H1 (cell line): ENCODE measurements around the gene IFNA17. TPM values are rescaled to one million over a fixed set of nuclear protein-coding genes. Genes with fewer than 3 reads are reported as not detected.

Source experiments
- CREB1 ChIP-seq: IDR thresholded peaks from 2 replicates; pipeline ENCODE4 v1.6.1; 2012; ENCODE audit warnings: inconsistent platforms
- JUND ChIP-seq: IDR thresholded peaks from 2 replicates; pipeline ENCODE4 v1.6.1; 2011; ENCODE audit warnings: mild to moderate bottlenecking, improper control_type of control experiment, low read length
- NANOG ChIP-seq: IDR thresholded peaks from 2 replicates; pipeline ENCODE4 v1.6.1; 2011; ENCODE audit warnings: low read length, low read depth, mild to moderate bottlenecking, inconsistent platforms; ENCODE audit not compliant: insufficient read depth, poor library complexity, severe bottlenecking
- POLR2A ChIP-seq, 2 experiments: IDR thresholded peaks; 1 replicate in 1 of 2; 2 replicates in 1 of 2; pipeline ENCODE4 v1.6.1; 2011; ENCODE audit warnings: low read depth in 2 of 2, low read length in 2 of 2, mild to moderate bottlenecking in 2 of 2; ENCODE audit errors: control extremely low read depth in 1 of 2
- RNF2 ChIP-seq: fragments of 200-900, 300-1000 bp; sonication (generic); IDR thresholded peaks from 2 replicates; pipeline ENCODE4 v1.7.1; 2016; ENCODE audit warnings: borderline replicate concordance, low read depth, mild to moderate bottlenecking, antibody characterized with exemption, low read length; ENCODE audit not compliant: poor library complexity, severe bottlenecking; ENCODE audit errors: missing control alignments
- SIN3A ChIP-seq, 2 experiments: IDR thresholded peaks in 1 of 2; conservative IDR thresholded peaks in 1 of 2; 2 replicates each; pipeline ENCODE4 v1.6.1; 2011 to 2012; ENCODE audit warnings: low read length in 2 of 2, improper control_type of control experiment in 1 of 2, low read depth in 1 of 2, mild to moderate bottlenecking in 1 of 2
- TCF12 ChIP-seq: IDR thresholded peaks from 2 replicates; pipeline ENCODE4 v1.6.1; 2011; ENCODE audit warnings: low read depth, mild to moderate bottlenecking, low read length
- polyA plus RNA-seq, 7 experiments: library from polyadenylated mRNA; depleted of rRNA in 3 of 7; stranded (reverse) in 5 of 7; unstranded in 2 of 7; fragments of >200 nt in 5 of 7; fragments of 200-250 nt in 2 of 7; gene quantifications; 1 replicate in 5 of 7; 2 replicates in 1 of 7; 4 replicates in 1 of 7; pipeline versions ENCODE4 v1.2.1 to v1.2.3, GENCODE V29; 2011 to 2013; ENCODE audit warnings: missing spikeins in 2 of 7, mixed read lengths in 2 of 7
- total RNA-seq: library from RNA; stranded (reverse); fragmentation: NEBNext Ultra II Directional; extraction: Animal tissue kit (Norgen Biotek cat#: 25700); gene quantifications from 2 replicates; pipeline ENCODE4 v1.2.1, GENCODE V29; 2021
- TF ChIP-seq, protein P1 (sequence below): IDR thresholded peaks from 2 replicates; pipeline ENCODE4 v1.6.1; 2011; ENCODE audit warnings: low read depth, mild to moderate bottlenecking, low read length; ENCODE audit not compliant: insufficient read depth

IFNA17 gene
- total and polyA plus RNA-seq, 2 of the 8 experiments (the other 6 are each of a cell fraction or from before 2014, with no cell fraction given), result not detected

GRCh38 chr9:21255538-21256212 is 27.7 kb upstream of the IFNA17 start (continued):
- TF ChIP-seq, protein P1, sequence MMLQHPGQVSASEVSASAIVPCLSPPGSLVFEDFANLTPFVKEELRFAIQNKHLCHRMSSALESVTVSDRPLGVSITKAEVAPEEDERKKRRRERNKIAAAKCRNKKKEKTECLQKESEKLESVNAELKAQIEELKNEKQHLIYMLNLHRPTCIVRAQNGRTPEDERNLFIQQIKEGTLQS, result no peak
- TF ChIP-seq TCF12 (no peak), CREB1 (no peak), RNF2 (no peak), SIN3A (conservative IDR thresholded peaks at IDR 0.05 in 1 of 2, IDR thresholded peaks at IDR 0.05 in 1 of 2; ENCODE audit: low read depth in 1 of 2, low read length in 2 of 2) (no peak), JUND (no peak), NANOG (no peak), POLR2A (IDR thresholded peaks at IDR 0.05; ENCODE audit: control extremely low read depth in 1 of 2, low read depth in 2 of 2, low read length in 2 of 2) (no peak)
